ENCODE measurements around the gene SLC39A8.

SLC39A8 gene

DNA sequence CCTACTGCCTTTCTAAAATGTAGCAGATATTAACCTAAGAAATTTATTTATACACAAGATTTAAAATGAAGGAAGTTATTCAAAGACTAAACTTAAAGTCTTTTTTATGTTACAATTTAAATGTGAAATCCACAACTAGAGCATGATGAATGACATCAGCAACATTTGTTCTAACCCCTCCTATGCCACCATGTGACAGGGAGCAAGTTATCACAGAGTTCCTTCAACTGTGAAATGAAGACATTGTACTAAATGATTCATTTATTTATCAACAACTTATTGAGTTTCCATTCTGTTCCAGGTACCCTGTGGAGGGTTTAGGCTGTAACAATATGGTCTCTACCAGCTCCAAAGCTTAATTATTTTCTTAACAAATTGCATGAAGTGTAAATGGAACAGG lies 76.9 kb downstream of the SLC39A8 start:
- Histone ChIP-seq H3K4me3 (ENCODE audit: low read depth, low read length) (no peak overlapping the region), H3K36me3 (ENCODE audit: control insufficient read depth in 2 of 2, insufficient read depth in 1 of 2, low read length in 2 of 2) (no peaks in the 10 kb centered on the region), H3K9me3 (ENCODE audit: control insufficient read depth, insufficient read depth, low read depth, low read length) (no peaks in the 10 kb centered on the region), H3K27ac (ENCODE audit: extremely low read depth, low read depth, low read length) (no peak overlapping the region), H3K4me1 (ENCODE audit: control insufficient read depth, insufficient read depth, low read length) (no peaks in the 10 kb centered on the region)
- ChIA-PET CTCF (no interaction called here), POLR2A (no interaction called here)
- TF ChIP-seq ZNF626 (tag by site-specific recombination; IDR thresholded peaks at IDR 0.05) (no peak), ZNF645 (tag by site-specific recombination; IDR thresholded peaks at IDR 0.05) (no peak), ZNF560 (tag by site-specific recombination; IDR thresholded peaks at IDR 0.05; ENCODE audit: borderline replicate concordance) (no peak), ZSCAN16 (tag by site-specific recombination; IDR thresholded peaks at IDR 0.05) (no peak), MZF1 (tag by site-specific recombination; IDR thresholded peaks at IDR 0.05; ENCODE audit: borderline replicate concordance) (no peak), ZNF624 (tag by site-specific recombination; IDR thresholded peaks at IDR 0.05) (no peak), ZNF416 (tag by site-specific recombination; IDR thresholded peaks at IDR 0.05) (no peak), ZBTB49 (tag by site-specific recombination; IDR thresholded peaks at IDR 0.05; ENCODE audit: low read depth) (no peak), ZNF391 (tag by site-specific recombination; IDR thresholded peaks at IDR 0.05; ENCODE audit: borderline replicate concordance, low read depth) (no peak), ZNF114 (tag by site-specific recombination; IDR thresholded peaks at IDR 0.05) (no peak), REPIN1 (tag by site-specific recombination; IDR thresholded peaks at IDR 0.05; ENCODE audit: low read depth) (no peak), ZNF670 (tag by site-specific recombination; IDR thresholded peaks at IDR 0.05; ENCODE audit: low read depth) (no peak), ZNF394 (tag by site-specific recombination; IDR thresholded peaks at IDR 0.05; ENCODE audit: borderline replicate concordance) (no peak), INSM2 (tag by site-specific recombination; IDR thresholded peaks at IDR 0.05) (no peak), GFI1B (tag by site-specific recombination; IDR thresholded peaks at IDR 0.05) (no peak), ZNF221 (tag by site-specific recombination; IDR thresholded peaks at IDR 0.05; ENCODE audit: borderline replicate concordance) (no peak)
- TF ChIP-seq, protein P1, sequence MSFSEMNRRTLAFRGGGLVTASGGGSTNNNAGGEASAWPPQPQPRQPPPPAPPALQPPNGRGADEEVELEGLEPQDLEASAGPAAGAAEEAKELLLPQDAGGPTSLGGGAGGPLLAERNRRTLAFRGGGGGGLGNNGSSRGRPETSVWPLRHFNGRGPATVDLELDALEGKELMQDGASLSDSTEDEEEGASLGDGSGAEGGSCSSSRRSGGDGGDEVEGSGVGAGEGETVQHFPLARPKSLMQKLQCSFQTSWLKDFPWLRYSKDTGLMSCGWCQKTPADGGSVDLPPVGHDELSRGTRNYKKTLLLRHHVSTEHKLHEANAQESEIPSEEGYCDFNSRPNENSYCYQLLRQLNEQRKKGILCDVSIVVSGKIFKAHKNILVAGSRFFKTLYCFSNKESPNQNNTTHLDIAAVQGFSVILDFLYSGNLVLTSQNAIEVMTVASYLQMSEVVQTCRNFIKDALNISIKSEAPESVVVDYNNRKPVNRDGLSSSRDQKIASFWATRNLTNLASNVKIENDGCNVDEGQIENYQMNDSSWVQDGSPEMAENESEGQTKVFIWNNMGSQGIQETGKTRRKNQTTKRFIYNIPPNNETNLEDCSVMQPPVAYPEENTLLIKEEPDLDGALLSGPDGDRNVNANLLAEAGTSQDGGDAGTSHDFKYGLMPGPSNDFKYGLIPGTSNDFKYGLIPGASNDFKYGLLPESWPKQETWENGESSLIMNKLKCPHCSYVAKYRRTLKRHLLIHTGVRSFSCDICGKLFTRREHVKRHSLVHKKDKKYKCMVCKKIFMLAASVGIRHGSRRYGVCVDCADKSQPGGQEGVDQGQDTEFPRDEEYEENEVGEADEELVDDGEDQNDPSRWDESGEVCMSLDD (tag by site-specific recombination; IDR thresholded peaks at IDR 0.05): no peak
